SU-DHL-6 (cell line): ENCODE data around the gene SMDT1.
A peak's percentile ranks its signal among the peaks of the same experiment; 100 is the strongest.

Source experiments
- H2AFZ ChIP-seq: fragments of 200-600 bp; sonication (generic); 2 replicates; pipeline ENCODE4 v1.6.1; 2014; ENCODE audit warnings: low read depth, mild to moderate bottlenecking, moderate library complexity, mixed read lengths, antibody characterized with exemption, low read length; ENCODE audit not compliant: severe bottlenecking
- H3F3A ChIP-seq: fragments of 200-600 bp; shearing (Covaris generic); 2 replicates; pipeline ENCODE4 v1.6.0; 2016; ENCODE audit warnings: antibody characterized with exemption, mild to moderate bottlenecking; ENCODE audit not compliant: insufficient read depth
- H3K27ac ChIP-seq: fragments of 200-600 bp; sonication (generic); 2 replicates; pipeline ENCODE4 v1.5.1; 2016; ENCODE audit warnings: low read depth, mild to moderate bottlenecking, low read length, moderate library complexity, mixed read lengths
- H3K27me3 ChIP-seq: fragments of 200-600 bp; sonication (generic), shearing (Covaris generic); 2 replicates; pipeline ENCODE4 v1.6.0; 2014; ENCODE audit warnings: mild to moderate bottlenecking, low read length
- H3K36me3 ChIP-seq: fragments of 200-600 bp; sonication (generic); 2 replicates; pipeline ENCODE4 v1.6.1; 2014; ENCODE audit warnings: mild to moderate bottlenecking, low read length, mixed read lengths
- H3K4me2 ChIP-seq: fragments of 300-600, 200-600 bp; shearing (Covaris generic), sonication (generic); 2 replicates; pipeline ENCODE4 v1.6.0; 2014; ENCODE audit warnings: low read length, low read depth, mild to moderate bottlenecking; ENCODE audit not compliant: poor library complexity, severe bottlenecking
- H3K4me3 ChIP-seq: fragments of 200-600 bp; sonication (generic); 2 replicates; pipeline ENCODE4 v1.5.1; 2014; ENCODE audit warnings: antibody characterized with exemption, low read length, mild to moderate bottlenecking, mixed read lengths; ENCODE audit not compliant: insufficient read depth, poor library complexity, severe bottlenecking
- H3K79me2 ChIP-seq: fragments of 200-600 bp; sonication (generic); 2 replicates; pipeline ENCODE4 v1.6.1; 2014; ENCODE audit warnings: mild to moderate bottlenecking, low read length, moderate library complexity; ENCODE audit not compliant: insufficient read depth
- H3K9ac ChIP-seq: fragments of 200-600 bp; sonication (generic); 2 replicates; pipeline ENCODE4 v1.7.0; 2014; ENCODE audit warnings: mild to moderate bottlenecking, low read length
- H3K9me2 ChIP-seq: fragments of 200-600 bp; sonication (generic); replicated peaks from 2 replicates; pipeline ENCODE4 v1.6.1; 2014; ENCODE audit warnings: low read length; ENCODE audit not compliant: insufficient read depth
- H3K9me3 ChIP-seq: fragments of 200-600 bp; sonication (generic); 2 replicates; pipeline ENCODE4 v1.6.1; 2014; ENCODE audit warnings: low read length, mixed read lengths; ENCODE audit not compliant: insufficient read depth
- H4K20me1 ChIP-seq: fragments of 200-600 bp; sonication (generic); 2 replicates; pipeline ENCODE4 v1.6.1; 2014; ENCODE audit warnings: low read depth, mild to moderate bottlenecking, antibody characterized with exemption, low read length, moderate library complexity, mixed read lengths
- CTCF ChIP-seq: fragments of 200-600 bp; sonication (generic); IDR thresholded peaks from one replicate; pipeline ENCODE4 v1.5.1; 2017; ENCODE audit warnings: antibody characterized with exemption, mild to moderate bottlenecking, low read length, moderate library complexity; ENCODE audit not compliant: insufficient read depth, poor library complexity, severe bottlenecking
- EZH2phosphoT487 ChIP-seq: fragments of 200-600 bp; sonication (generic), shearing (Covaris generic); conservative IDR thresholded peaks from 2 replicates; pipeline ENCODE4 v1.6.1; 2018; ENCODE audit warnings: mild to moderate bottlenecking, antibody characterized with exemption, low read length, moderate library complexity, mixed read lengths

The SMDT1 gene

GRCh38 chr22:42078469-42079318 lies 806 bp upstream of the SMDT1 start:
- Histone ChIP-seq H3K79me2 (peaks cover 26% of the 10 kb centered on the region), H3K27me3 (no peaks in the 10 kb centered on the region), H2AFZ (peak overlapping the region; percentile 72), H3K36me3 (peaks cover 6% of the 10 kb centered on the region), H3K9me2 (no peaks in the 10 kb centered on the region), H3K27ac (peak overlapping the region; percentile 77), H3K9me3 (no peaks in the 10 kb centered on the region), H3K9ac (peak overlapping the region; percentile 80), H3K4me2 (peak overlapping the region; percentile 94), H3K4me3 (peak overlapping the region; percentile 75), H4K20me1 (no peaks in the 10 kb centered on the region), H3F3A (no peaks in the 10 kb centered on the region)
- TF ChIP-seq EZH2phosphoT487 (no peak), CTCF (no peak)

- no peaks in the 10 kb centered on the region for H4K20me1 ChIP-seq
- H3K36me3 ChIP-seq = peaks cover 6% of the 10 kb centered on the region
- peak overlapping the region; percentile 75 for H3K4me3 ChIP-seq
- H3K9ac ChIP-seq = peak overlapping the region; percentile 80
- no peaks in the 10 kb centered on the region for H3K9me3 ChIP-seq
- H3K27me3 ChIP-seq = no peaks in the 10 kb centered on the region
- peak overlapping the region; percentile 44 for H2AFZ ChIP-seq
- TF ChIP-seq CTCF (no peak), EZH2phosphoT487 (no peak)
- H3K4me2 ChIP-seq = peak overlapping the region; percentile 94
- H3K79me2 ChIP-seq = peaks cover 33% of the 10 kb centered on the region
- no peaks in the 10 kb centered on the region for H3K9me2 ChIP-seq
- H3F3A ChIP-seq = no peaks in the 10 kb centered on the region
- H3K27ac ChIP-seq = peak overlapping the region; percentile 77
These were observed 787 bp downstream of the SMDT1 start for GRCh38 chr22:42080287-42080686.

GRCh38 chr22:42083119-42083518 lies 3.6 kb downstream of the SMDT1 start:
- no peak overlapping the region for H2AFZ ChIP-seq
- H3F3A ChIP-seq = peaks cover 9% of the 10 kb centered on the region
- no peak overlapping the region for H3K9ac ChIP-seq
- H3K9me2 ChIP-seq = no peaks in the 10 kb centered on the region
- no peak overlapping the region for H3K4me3 ChIP-seq
- no peaks in the 10 kb centered on the region for H3K9me3 ChIP-seq
- H3K4me2 ChIP-seq = no peak overlapping the region
- no peaks in the 10 kb centered on the region for H3K27me3 ChIP-seq
- H3K36me3 ChIP-seq = peaks cover 17% of the 10 kb centered on the region
- H3K79me2 ChIP-seq = peaks cover 53% of the 10 kb centered on the region
- TF ChIP-seq CTCF (no peak), EZH2phosphoT487 (no peak)
- no peak overlapping the region for H3K27ac ChIP-seq
- H4K20me1 ChIP-seq = no peaks in the 10 kb centered on the region
